ENCODE measurements around the gene LINC00305. TPM values are rescaled to one million over a fixed set of nuclear protein-coding genes. Genes with fewer than 3 reads are reported as not detected.

The LINC00305 gene
- polyA plus RNA-seq, 1 donor (not counting 4 experiments of a cell fraction or from before 2014, with no cell fraction given): not detected

DNA sequence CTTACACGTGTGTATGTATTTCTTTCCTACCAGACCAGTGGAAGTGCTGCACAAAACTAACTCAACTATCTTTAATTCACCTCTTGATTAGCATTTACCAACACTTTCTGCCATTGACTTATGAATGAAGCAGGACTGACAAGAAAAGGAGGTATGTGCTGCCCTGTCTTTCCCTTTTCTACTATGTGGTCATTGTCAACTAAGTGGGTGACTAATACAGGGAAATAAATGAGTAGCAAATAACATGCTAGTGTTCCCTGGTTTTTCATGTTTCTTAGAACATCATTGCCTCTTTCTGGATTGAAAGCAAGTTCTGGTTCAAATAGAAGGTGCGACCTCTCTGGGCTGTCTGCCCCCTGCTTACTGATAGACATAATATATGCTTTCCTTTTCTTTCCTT, 58.0 kb downstream of the LINC00305 start:
- Histone ChIP-seq H3K79me2 (ENCODE audit: control insufficient read depth, insufficient read depth, low read length) (no peaks in the 10 kb centered on the region), H3K27me3 (ENCODE audit: control insufficient read depth, extremely low read depth, insufficient read depth, low read length) (no peaks in the 10 kb centered on the region), H4K20me1 (ENCODE audit: control insufficient read depth, extremely low read depth, insufficient read depth, low read length) (no peaks in the 10 kb centered on the region), H3K36me3 (ENCODE audit: control insufficient read depth in 2 of 2, extremely low read depth in 1 of 2, insufficient read depth in 2 of 2, low read length in 2 of 2) (no peaks in the 10 kb centered on the region), H3K9me1 (ENCODE audit: control insufficient read depth, extremely low read depth, insufficient read depth, low read length) (no peaks in the 10 kb centered on the region), H3K9ac (ENCODE audit: control insufficient read depth, extremely low read depth, insufficient read depth, low read length) (no peak overlapping the region), H3K4me1 (ENCODE audit: control insufficient read depth, extremely low read depth, insufficient read depth, low read length) (no peaks in the 10 kb centered on the region), H3K4me2 (ENCODE audit: control insufficient read depth, extremely low read depth, insufficient read depth, low read depth, low read length) (no peak overlapping the region), H2AFZ (ENCODE audit: control insufficient read depth, low read length) (no peak overlapping the region), H3K9me3 (ENCODE audit: control insufficient read depth, low read depth, low read length) (no peaks in the 10 kb centered on the region), H3K4me3 (ENCODE audit: control insufficient read depth in 2 of 3, extremely low read depth in 1 of 3, insufficient read depth in 2 of 3, low read depth in 1 of 3, low read length in 3 of 3) (no peak overlapping the region), H3K27ac (ENCODE audit: control insufficient read depth, insufficient read depth, low read length) (no peak overlapping the region)
- FAIRE-seq: no peak
- DNase-seq (ENCODE audit: low read depth, low spot score): no peak
- dilution Hi-C loops (cut with MboI; ENCODE audit: extremely low pct_ligation_motif_present, low sequenced_read_pairs): no loop called here
- no peak for TF ChIP-seq EZH2 (IDR thresholded peaks at IDR 0.05; ENCODE audit: low read length)
- TF ChIP-seq, protein P1, sequence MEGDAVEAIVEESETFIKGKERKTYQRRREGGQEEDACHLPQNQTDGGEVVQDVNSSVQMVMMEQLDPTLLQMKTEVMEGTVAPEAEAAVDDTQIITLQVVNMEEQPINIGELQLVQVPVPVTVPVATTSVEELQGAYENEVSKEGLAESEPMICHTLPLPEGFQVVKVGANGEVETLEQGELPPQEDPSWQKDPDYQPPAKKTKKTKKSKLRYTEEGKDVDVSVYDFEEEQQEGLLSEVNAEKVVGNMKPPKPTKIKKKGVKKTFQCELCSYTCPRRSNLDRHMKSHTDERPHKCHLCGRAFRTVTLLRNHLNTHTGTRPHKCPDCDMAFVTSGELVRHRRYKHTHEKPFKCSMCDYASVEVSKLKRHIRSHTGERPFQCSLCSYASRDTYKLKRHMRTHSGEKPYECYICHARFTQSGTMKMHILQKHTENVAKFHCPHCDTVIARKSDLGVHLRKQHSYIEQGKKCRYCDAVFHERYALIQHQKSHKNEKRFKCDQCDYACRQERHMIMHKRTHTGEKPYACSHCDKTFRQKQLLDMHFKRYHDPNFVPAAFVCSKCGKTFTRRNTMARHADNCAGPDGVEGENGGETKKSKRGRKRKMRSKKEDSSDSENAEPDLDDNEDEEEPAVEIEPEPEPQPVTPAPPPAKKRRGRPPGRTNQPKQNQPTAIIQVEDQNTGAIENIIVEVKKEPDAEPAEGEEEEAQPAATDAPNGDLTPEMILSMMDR (optimal IDR thresholded peaks at IDR 0.05 in 1 of 3, IDR thresholded peaks at IDR 0.05 in 1 of 3, conservative IDR thresholded peaks at IDR 0.05 in 1 of 3; ENCODE audit: extremely low read depth in 1 of 3, insufficient read depth in 2 of 3, low read length in 3 of 3): no peak

DNA sequence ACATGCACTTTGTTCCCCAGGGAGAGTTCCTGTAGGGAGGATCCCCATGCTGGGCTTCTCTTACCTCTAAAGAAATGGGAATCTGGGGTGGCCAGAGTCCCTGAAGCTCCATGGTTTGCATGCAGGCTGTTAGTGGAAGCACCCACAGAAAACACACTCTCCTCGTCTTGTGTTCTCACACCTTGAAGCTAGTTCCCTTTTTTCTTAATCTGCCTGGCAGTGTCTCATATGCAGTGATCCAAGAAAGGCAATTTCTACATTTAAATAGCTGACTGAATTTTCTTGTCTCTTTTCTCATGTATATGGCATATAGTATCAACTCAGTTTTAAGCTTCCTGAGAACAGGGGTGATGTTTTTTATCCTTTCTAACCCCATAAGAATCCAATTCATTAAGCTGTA, 65.0 kb downstream of the LINC00305 start:
- Histone ChIP-seq H3K9me3 (ENCODE audit: control insufficient read depth, low read depth, low read length) (no peaks in the 10 kb centered on the region), H2AFZ (ENCODE audit: control insufficient read depth, low read length) (no peak overlapping the region), H3K4me3 (ENCODE audit: control insufficient read depth in 2 of 3, extremely low read depth in 1 of 3, insufficient read depth in 2 of 3, low read depth in 1 of 3, low read length in 3 of 3) (no peak overlapping the region), H3K4me2 (ENCODE audit: control insufficient read depth, extremely low read depth, insufficient read depth, low read depth, low read length) (no peak overlapping the region), H4K20me1 (ENCODE audit: control insufficient read depth, extremely low read depth, insufficient read depth, low read length) (no peaks in the 10 kb centered on the region), H3K36me3 (ENCODE audit: control insufficient read depth in 2 of 2, extremely low read depth in 1 of 2, insufficient read depth in 2 of 2, low read length in 2 of 2) (no peaks in the 10 kb centered on the region), H3K9me1 (ENCODE audit: control insufficient read depth, extremely low read depth, insufficient read depth, low read length) (no peaks in the 10 kb centered on the region), H3K9ac (ENCODE audit: control insufficient read depth, extremely low read depth, insufficient read depth, low read length) (no peak overlapping the region), H3K4me1 (ENCODE audit: control insufficient read depth, extremely low read depth, insufficient read depth, low read length) (no peaks in the 10 kb centered on the region), H3K27ac (ENCODE audit: control insufficient read depth, insufficient read depth, low read length) (no peak overlapping the region), H3K79me2 (ENCODE audit: control insufficient read depth, insufficient read depth, low read length) (no peaks in the 10 kb centered on the region), H3K27me3 (ENCODE audit: control insufficient read depth, extremely low read depth, insufficient read depth, low read length) (no peaks in the 10 kb centered on the region)
- dilution Hi-C loops (cut with MboI; ENCODE audit: extremely low pct_ligation_motif_present, low sequenced_read_pairs): no loop called here
- TF ChIP-seq, protein P1 (optimal IDR thresholded peaks at IDR 0.05 in 1 of 3, IDR thresholded peaks at IDR 0.05 in 1 of 3, conservative IDR thresholded peaks at IDR 0.05 in 1 of 3; ENCODE audit: extremely low read depth in 1 of 3, insufficient read depth in 2 of 3, low read length in 3 of 3): no peak
- no peak for TF ChIP-seq EZH2 (IDR thresholded peaks at IDR 0.05; ENCODE audit: low read length)
- FAIRE-seq (no peak), DNase-seq (ENCODE audit: low read depth, low spot score) (no peak)
